Measurements from ENCODE around the gene UBN1. TPM values are rescaled to one million over a fixed set of nuclear protein-coding genes. Genes with fewer than 3 reads are reported as not detected.

The UBN1 gene
- total and polyA plus RNA-seq, 2 donors (not counting 3 experiments of a cell fraction or from before 2014, with no cell fraction given): 26.0 to 44.8 TPM

GRCh38 chr16:4924593-4925292, 77.5 kb downstream of the UBN1 start:
- Histone ChIP-seq H3K4me2 (ENCODE audit: insufficient read depth, low read length) (no peak overlapping the region), H3K27me3 (ENCODE audit: control insufficient read depth in 2 of 2, insufficient read depth in 2 of 2, low read length in 2 of 2) (no peaks in the 10 kb centered on the region), H3K9me3 (replicated peaks; ENCODE audit: control insufficient read depth, insufficient read depth, low read length) (peaks cover 2% of the 10 kb centered on the region), H3K4me1 (ENCODE audit: control insufficient read depth, extremely low read depth, insufficient read depth, low read length) (no peaks in the 10 kb centered on the region), H3K36me3 (ENCODE audit: control insufficient read depth in 2 of 2, extremely low read depth in 1 of 2, insufficient read depth in 2 of 2, low read length in 2 of 2) (no peaks in the 10 kb centered on the region), H4K20me1 (replicated peaks; ENCODE audit: control insufficient read depth, extremely low read depth, insufficient read depth, low read length) (no peaks in the 10 kb centered on the region), H3K27ac (ENCODE audit: insufficient read depth, low read depth, low read length) (no peak overlapping the region), H3K4me3 (replicated peaks in 1 of 3; ENCODE audit: insufficient read depth in 1 of 3, low read depth in 1 of 3, low read length in 3 of 3) (no peak overlapping the region), H2AFZ (ENCODE audit: low read depth, low read length) (no peak overlapping the region), H3K79me2 (ENCODE audit: control insufficient read depth, insufficient read depth, low read length) (no peaks in the 10 kb centered on the region), H3K9me1 (replicated peaks; ENCODE audit: control insufficient read depth, extremely low read depth, insufficient read depth, low read length) (no peaks in the 10 kb centered on the region), H3K9ac (replicated peaks; ENCODE audit: extremely low read depth, insufficient read depth, low read length) (no peak overlapping the region)
- dilution Hi-C loops (cut with MboI; ENCODE audit: extremely low pct_ligation_motif_present, low sequenced_read_pairs) (no loop called here), intact Hi-C loops (cut with micrococcal nuclease) (no loop called here)
- FAIRE-seq: no peak
- CTCF ChIA-PET: no interaction called here
- BruUV-seq (replicated peaks): no TSS peak
- POLR2A ChIA-PET: no interaction called here
- TF ChIP-seq EZH2 (IDR thresholded peaks at IDR 0.05; ENCODE audit: borderline replicate concordance, low read depth, low read length, severe bottlenecking) (no peak), CTCF (IDR thresholded peaks at IDR 0.05; ENCODE audit: extremely low read depth in 1 of 2, insufficient read depth in 1 of 2, low read depth in 1 of 2, low read length in 2 of 2) (no peak), POLR2A (IDR thresholded peaks at IDR 0.05; ENCODE audit: low read depth, low read length) (no peak), MYC (IDR thresholded peaks at IDR 0.05; ENCODE audit: low read depth, low read length) (no peak), POLR2AphosphoS5 (IDR thresholded peaks at IDR 0.05; ENCODE audit: insufficient read depth, low read depth, low read length) (no peak), MAX (IDR thresholded peaks at IDR 0.05; ENCODE audit: insufficient read depth, insufficient read length) (no peak), JUN (IDR thresholded peaks at IDR 0.05; ENCODE audit: borderline replicate concordance, insufficient read depth, insufficient read length, low read depth) (no peak), GATA2 (IDR thresholded peaks at IDR 0.05; ENCODE audit: insufficient read depth, insufficient read length, low read depth, low read length) (no peak), FOS (IDR thresholded peaks at IDR 0.05; ENCODE audit: borderline replicate concordance, insufficient read depth, low read length) (no peak)
- no peak for DNase-seq (ENCODE audit: low read depth, low spot score)

Data from endothelial cell of umbilical vein (primary cell).